GM13977 (cell line): ENCODE results near the gene SETDB2.

Source experiments
- DNase-seq: peaks from one replicate; pipeline ENCODE4 v3.0.0; 2012; ENCODE audit warnings: low spot score
- CTCF ChIP-seq: IDR thresholded peaks from 2 replicates; pipeline ENCODE4 v1.5.1; 2012; ENCODE audit warnings: mild to moderate bottlenecking, control low read depth; ENCODE audit not compliant: insufficient read depth; ENCODE audit errors: extremely low read depth, missing control alignments
- in situ Hi-C: fragments of 300-500 bp; cut with MboI; formaldehyde crosslinking; loops from one replicate; pipeline ENCODE4 v1.12.0; 2022; ENCODE audit warnings: low sequenced_read_pairs, low pct_unique_long_range_greater_than_20kb, mixed read lengths, inconsistent platforms; ENCODE audit not compliant: unreplicated experiment

Gene SETDB2

GRCh38 chr13:49539746-49540145, 95.7 kb downstream of the SETDB2 start:
- in situ Hi-C loops = no loop called here
- TF ChIP-seq CTCF = no peak
- DNase-seq = no peak

- in situ Hi-C loops = no loop called here
- no peak for TF ChIP-seq CTCF
- DNase-seq = no peak
Observed at GRCh38 chr13:49540552-49540951, 96.5 kb downstream of the SETDB2 start.

- in situ Hi-C loops = no loop called here
- TF ChIP-seq CTCF = no peak
Observed at GRCh38 chr13:49543656-49544055, 99.6 kb downstream of the SETDB2 start.

More at GRCh38 chr13:49543656-49544055, 99.6 kb downstream of the SETDB2 start:
- DNase-seq = no peak
